Measurements from ENCODE around the gene TIMELESS.

DNA sequence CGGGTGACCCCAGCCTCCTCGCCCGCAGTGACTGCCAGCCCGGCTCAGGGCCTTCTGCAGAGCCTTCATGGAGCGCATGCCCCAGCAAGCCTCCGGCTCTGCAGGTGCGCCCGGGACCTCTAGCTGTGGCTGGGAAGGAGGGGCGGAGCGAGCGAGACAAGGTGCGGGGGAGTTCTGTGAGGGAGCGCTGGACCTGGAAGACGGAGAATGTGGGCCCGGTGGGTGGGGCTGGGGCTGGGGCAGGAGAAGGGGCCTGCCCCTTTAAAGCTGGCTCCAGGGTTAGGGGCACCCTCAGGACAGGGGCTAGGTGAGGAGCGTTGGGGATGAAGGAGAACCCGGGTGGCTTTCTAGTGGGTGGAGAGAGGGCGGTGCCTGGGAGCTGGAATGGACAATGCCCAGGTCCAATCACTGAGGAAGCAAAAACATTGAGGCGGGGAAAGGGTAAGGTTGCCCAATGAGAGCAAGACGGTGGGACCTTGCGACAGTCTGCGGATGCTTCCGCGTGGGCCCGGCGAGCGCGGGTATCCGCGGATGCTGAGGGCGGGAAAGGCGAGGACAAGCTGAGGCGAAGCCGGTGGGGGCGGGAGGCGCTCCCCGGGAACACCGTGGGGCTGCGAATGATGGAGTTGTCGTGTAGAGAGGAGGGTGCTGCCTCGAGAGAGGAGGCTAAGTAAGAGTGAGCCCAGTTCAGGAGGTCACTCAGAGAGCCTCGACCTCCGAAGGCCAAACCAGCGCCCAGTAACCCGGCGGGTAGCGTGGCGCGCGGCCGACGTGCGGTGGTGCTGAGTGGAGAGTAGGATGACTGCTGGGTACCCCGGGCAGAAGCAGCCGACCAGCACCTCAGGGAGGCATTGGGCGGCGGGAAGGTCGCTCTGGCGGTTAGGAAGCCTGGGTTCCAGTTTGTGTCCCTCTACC lies 39.1 kb upstream of the TIMELESS start, which contains the start of gene GLS2:
- TF ChIP-seq TAF1 (IDR thresholded peaks at IDR 0.05; ENCODE audit: low read depth) (no peak), EP300 (IDR thresholded peaks at IDR 0.05; ENCODE audit: borderline replicate concordance) (no peak), RAD21 (IDR thresholded peaks at IDR 0.05; ENCODE audit: low read depth) (no peak), CEBPB (IDR thresholded peaks at IDR 0.05) (peak; percentile 91), TEAD4 (IDR thresholded peaks at IDR 0.05) (peak; percentile 59), CREB1 (IDR thresholded peaks at IDR 0.05; ENCODE audit: low read depth) (peak; percentile 52; the same call in 1 of the 2 replicates), YY1 (IDR thresholded peaks at IDR 0.05; ENCODE audit: low read depth) (no peak), ZBTB7A (IDR thresholded peaks at IDR 0.05; ENCODE audit: low read depth) (no peak; the same call in 1 of the 2 replicates), TCF12 (IDR thresholded peaks at IDR 0.05; ENCODE audit: low read depth) (peak; percentile 71), FOXM1 (IDR thresholded peaks at IDR 0.05; ENCODE audit: borderline replicate concordance, low read depth) (no peak)
- TF ChIP-seq, protein P1, sequence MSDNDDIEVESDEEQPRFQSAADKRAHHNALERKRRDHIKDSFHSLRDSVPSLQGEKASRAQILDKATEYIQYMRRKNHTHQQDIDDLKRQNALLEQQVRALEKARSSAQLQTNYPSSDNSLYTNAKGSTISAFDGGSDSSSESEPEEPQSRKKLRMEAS (IDR thresholded peaks at IDR 0.05) = peak; percentile 100
- TF ChIP-seq, protein P2, sequence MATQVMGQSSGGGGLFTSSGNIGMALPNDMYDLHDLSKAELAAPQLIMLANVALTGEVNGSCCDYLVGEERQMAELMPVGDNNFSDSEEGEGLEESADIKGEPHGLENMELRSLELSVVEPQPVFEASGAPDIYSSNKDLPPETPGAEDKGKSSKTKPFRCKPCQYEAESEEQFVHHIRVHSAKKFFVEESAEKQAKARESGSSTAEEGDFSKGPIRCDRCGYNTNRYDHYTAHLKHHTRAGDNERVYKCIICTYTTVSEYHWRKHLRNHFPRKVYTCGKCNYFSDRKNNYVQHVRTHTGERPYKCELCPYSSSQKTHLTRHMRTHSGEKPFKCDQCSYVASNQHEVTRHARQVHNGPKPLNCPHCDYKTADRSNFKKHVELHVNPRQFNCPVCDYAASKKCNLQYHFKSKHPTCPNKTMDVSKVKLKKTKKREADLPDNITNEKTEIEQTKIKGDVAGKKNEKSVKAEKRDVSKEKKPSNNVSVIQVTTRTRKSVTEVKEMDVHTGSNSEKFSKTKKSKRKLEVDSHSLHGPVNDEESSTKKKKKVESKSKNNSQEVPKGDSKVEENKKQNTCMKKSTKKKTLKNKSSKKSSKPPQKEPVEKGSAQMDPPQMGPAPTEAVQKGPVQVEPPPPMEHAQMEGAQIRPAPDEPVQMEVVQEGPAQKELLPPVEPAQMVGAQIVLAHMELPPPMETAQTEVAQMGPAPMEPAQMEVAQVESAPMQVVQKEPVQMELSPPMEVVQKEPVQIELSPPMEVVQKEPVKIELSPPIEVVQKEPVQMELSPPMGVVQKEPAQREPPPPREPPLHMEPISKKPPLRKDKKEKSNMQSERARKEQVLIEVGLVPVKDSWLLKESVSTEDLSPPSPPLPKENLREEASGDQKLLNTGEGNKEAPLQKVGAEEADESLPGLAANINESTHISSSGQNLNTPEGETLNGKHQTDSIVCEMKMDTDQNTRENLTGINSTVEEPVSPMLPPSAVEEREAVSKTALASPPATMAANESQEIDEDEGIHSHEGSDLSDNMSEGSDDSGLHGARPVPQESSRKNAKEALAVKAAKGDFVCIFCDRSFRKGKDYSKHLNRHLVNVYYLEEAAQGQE (IDR thresholded peaks at IDR 0.05; ENCODE audit: low read depth) = no peak

Data from Ishikawa (cell line).